SK-N-SH (cell line): Measurements from ENCODE around the gene NSD1. TPM values are rescaled to one million over a fixed set of nuclear protein-coding genes. Genes with fewer than 3 reads are reported as not detected.

ENCODE experiments used
- CTCF ChIA-PET: fragments of 300-600, 350-600 bp; formaldehyde crosslinking; extraction: SDS; loops from one replicate; lab custom pipeline; 2021; lab: Yijun Ruan, JAX
- POLR2A ChIA-PET: fragments of 350-600 bp; sonication (Branson Sonifier 250); formaldehyde crosslinking; extraction: SDS; loops from one replicate; lab custom pipeline; 2020; ENCODE audit warnings: antibody characterized with exemption, inconsistent platforms; lab: Yijun Ruan, JAX
- DNase-seq: peaks from one replicate; pipeline ENCODE4 v3.0.0; 2012
- H2AFZ ChIP-seq: fragments of 200-600 bp; sonication (generic); 2 replicates; pipeline ENCODE4 v1.8.1; 2016; ENCODE audit warnings: antibody characterized with exemption, mild to moderate bottlenecking, low read depth
- H3F3A ChIP-seq: fragments of 200-600 bp; sonication (generic); replicated peaks from 2 replicates; pipeline ENCODE3; 2016; ENCODE audit warnings: antibody characterized with exemption, mild to moderate bottlenecking; ENCODE audit not compliant: insufficient read depth
- H3K27ac ChIP-seq, 2 experiments: fragments of 200-500 bp in 1 of 2; fragments of 200-600 bp in 1 of 2; sonication (Bioruptor generic) in 1 of 2; sonication (generic), shearing (Covaris generic) in 1 of 2; 2 replicates each; pipeline versions ENCODE4 v1.5.1 to v1.6.1; 2014 to 2016; ENCODE audit warnings: low read depth in 2 of 2, inconsistent platforms in 1 of 2, low read length in 1 of 2, mild to moderate bottlenecking in 1 of 2, mixed read lengths in 1 of 2
- H3K27me3 ChIP-seq: fragments of 200-600 bp; sonication (generic), shearing (Covaris generic); 2 replicates; pipeline ENCODE4 v1.6.1; 2016; ENCODE audit warnings: mixed run types; ENCODE audit not compliant: insufficient read depth
- H3K36me3 ChIP-seq, 2 experiments: fragments of 200-500 bp in 1 of 2; fragments of 200-600 bp in 1 of 2; sonication (Bioruptor generic) in 1 of 2; sonication (generic) in 1 of 2; replicated peaks in 1 of 2; 2 replicates each; pipeline versions ENCODE3 to v1.5.1; 2014 to 2016; ENCODE audit warnings: low read length in 1 of 2, mild to moderate bottlenecking in 1 of 2; ENCODE audit not compliant: insufficient read depth in 2 of 2, control insufficient read depth in 1 of 2
- H3K4me1 ChIP-seq, 2 experiments: fragments of 200-500 bp in 1 of 2; fragments of 200-600 bp in 1 of 2; sonication (Bioruptor generic) in 1 of 2; sonication (generic), shearing (Covaris generic) in 1 of 2; 2 replicates each; pipeline versions ENCODE4 v1.5.1 to v1.6.1; 2014 to 2016; ENCODE audit warnings: low read depth in 1 of 2, low read length in 1 of 2, mixed run types in 1 of 2; ENCODE audit not compliant: insufficient read depth in 2 of 2, control insufficient read depth in 1 of 2
- H3K4me2 ChIP-seq: fragments of 200-600 bp; sonication (generic), shearing (Covaris generic); 2 replicates; pipeline ENCODE4 v1.6.1; 2017; ENCODE audit warnings: mixed run types
- H3K4me3 ChIP-seq, 2 experiments: fragments of 200-500 bp in 1 of 2; fragments of 200-600 bp in 1 of 2; sonication (Bioruptor generic) in 1 of 2; sonication (generic), shearing (Covaris generic) in 1 of 2; 2 replicates each; pipeline versions ENCODE4 v1.5.1 to v1.8.1; 2014 to 2016; ENCODE audit warnings: low read depth in 2 of 2, inconsistent platforms in 1 of 2, low read length in 1 of 2, mild to moderate bottlenecking in 1 of 2, mixed read lengths in 1 of 2, moderate library complexity in 1 of 2
- H3K79me2 ChIP-seq: fragments of 200-600 bp; sonication (generic); 2 replicates; pipeline ENCODE4 v1.8.1; 2017; ENCODE audit warnings: mild to moderate bottlenecking; ENCODE audit not compliant: insufficient read depth
- H3K9ac ChIP-seq: fragments of 200-600 bp; sonication (generic); 2 replicates; pipeline ENCODE4 v1.6.1; 2017; ENCODE audit warnings: mixed run types
- H3K9me2 ChIP-seq: fragments of 200-600 bp; sonication (generic); 2 replicates; pipeline ENCODE4 v1.6.1; 2017; ENCODE audit warnings: mixed run types
- H3K9me3 ChIP-seq: fragments of 200-600 bp; sonication (generic); 2 replicates; pipeline ENCODE4 v1.6.1; 2017; ENCODE audit warnings: mixed run types, mild to moderate bottlenecking, moderate library complexity
- H4K20me1 ChIP-seq: fragments of 200-600 bp; sonication (generic); 2 replicates; pipeline ENCODE4 v1.6.1; 2017; ENCODE audit warnings: mild to moderate bottlenecking, mixed run types; ENCODE audit not compliant: insufficient read depth
- CTCF ChIP-seq: fragments of 200-600 bp; sonication (generic); IDR thresholded peaks from 2 replicates; pipeline ENCODE4 v1.6.1; 2017; ENCODE audit warnings: antibody characterized with exemption, mild to moderate bottlenecking, moderate library complexity
- EP300 ChIP-seq, 2 experiments: IDR thresholded peaks; 2 replicates each; pipeline versions ENCODE4 v1.4.0 to v1.6.1; 2012; ENCODE audit warnings: borderline replicate concordance in 1 of 2, low read depth in 1 of 2, low read length in 1 of 2
- FOXJ3 ChIP-seq: sonication (generic); formaldehyde crosslinking; IDR thresholded peaks from 2 replicates; pipeline ENCODE4 v1.5.1; 2020; ENCODE audit warnings: mild to moderate bottlenecking, missing genetic modification reagents
- FOXM1 ChIP-seq: IDR thresholded peaks from 2 replicates; pipeline ENCODE4 v1.4.0; 2012; ENCODE audit warnings: low read depth, mild to moderate bottlenecking
- GABPA ChIP-seq: IDR thresholded peaks from 2 replicates; pipeline ENCODE4 v1.4.0; 2012; ENCODE audit warnings: low read depth, mild to moderate bottlenecking
- GATA2 ChIP-seq: sonication (generic); formaldehyde crosslinking; IDR thresholded peaks from 2 replicates; pipeline ENCODE4 v1.5.0; 2020; ENCODE audit warnings: mild to moderate bottlenecking, missing genetic modification reagents
- NFIC ChIP-seq: IDR thresholded peaks from 2 replicates; pipeline ENCODE4 v1.4.0; 2012; ENCODE audit warnings: borderline replicate concordance
- NRF1 ChIP-seq: IDR thresholded peaks from 2 replicates; pipeline ENCODE4 v1.6.1; 2012; ENCODE audit warnings: low read depth, mild to moderate bottlenecking, low read length
- PBX3 ChIP-seq: IDR thresholded peaks from 2 replicates; pipeline ENCODE4; 2012
- POLR2AphosphoS5 ChIP-seq: IDR thresholded peaks from 2 replicates; pipeline ENCODE4 v1.6.1; 2012; ENCODE audit warnings: low read depth, low read length
- REST ChIP-seq: IDR thresholded peaks from 2 replicates; pipeline ENCODE4 v1.6.1; 2012; ENCODE audit warnings: mild to moderate bottlenecking, low read depth, low read length, moderate library complexity
- RFX5 ChIP-seq: IDR thresholded peaks from 2 replicates; pipeline ENCODE4 v1.6.1; 2012; ENCODE audit warnings: mild to moderate bottlenecking, improper control_type of control experiment, low read length
- SIN3A ChIP-seq: IDR thresholded peaks from 2 replicates; pipeline ENCODE4 v1.6.1; 2012; ENCODE audit warnings: low read depth, mild to moderate bottlenecking, low read length, moderate library complexity, borderline replicate concordance
- TAF1 ChIP-seq: IDR thresholded peaks from 2 replicates; pipeline ENCODE4 v1.6.1; 2012; ENCODE audit warnings: low read depth, mild to moderate bottlenecking, low read length, moderate library complexity, borderline replicate concordance
- TCF12 ChIP-seq: IDR thresholded peaks from 2 replicates; pipeline ENCODE4 v1.4.0; 2012
- USF1 ChIP-seq: IDR thresholded peaks from 2 replicates; pipeline ENCODE4 v1.4.0; 2012; ENCODE audit warnings: low read depth, borderline replicate concordance
- YY1 ChIP-seq: IDR thresholded peaks from 2 replicates; pipeline ENCODE4 v1.4.0; 2012; ENCODE audit warnings: low read depth, mild to moderate bottlenecking
- ZBTB33 ChIP-seq: IDR thresholded peaks from 2 replicates; pipeline ENCODE4 v1.4.0; 2012; ENCODE audit warnings: low read depth, borderline replicate concordance
- WGBS: methylation state at CpG from one replicate; pipeline ENCODE4 v1.1.6; 2017; ENCODE audit warnings: low lambda C conversion rate; 5-methylcytosine and 5-hydroxymethylcytosine counted together
- polyA plus RNA-seq, 3 experiments: library from polyadenylated mRNA; depleted of rRNA; stranded (reverse); fragments of >200 nt; gene quantifications; 2 replicates each; pipeline ENCODE4 v1.2.3, GENCODE V29; 2012

The NSD1 gene
- polyA plus RNA-seq, 1 of the 3 experiments (the other 2 are of a cell fraction), result 6.7 TPM

GRCh38 chr5:177307544-177308363 is 174.2 kb downstream of the NSD1 start:
- Histone ChIP-seq H3K27ac (no peak overlapping the region), H3F3A (peaks cover 22% of the 10 kb centered on the region), H4K20me1 (peaks cover 36% of the 10 kb centered on the region), H2AFZ (no peak overlapping the region), H3K79me2 (peaks cover 88% of the 10 kb centered on the region), H3K9me2 (no peaks in the 10 kb centered on the region), H3K4me3 (no peak overlapping the region), H3K4me1 (peaks cover 4 to 35% of the 10 kb centered on the region in 2 experiments; a peak in 1 of 4 replicates), H3K9me3 (no peaks in the 10 kb centered on the region), H3K27me3 (no peaks in the 10 kb centered on the region), H3K4me2 (no peak overlapping the region), H3K36me3 (peaks cover 19 to 24% of the 10 kb centered on the region in 2 experiments), H3K9ac (no peak overlapping the region)
- no peak for DNase-seq
- no peak for TF ChIP-seq RFX5
- TF ChIP-seq PBX3, result no peak
- no peak for TF ChIP-seq ZBTB33
- no peak for TF ChIP-seq POLR2AphosphoS5
- no peak for TF ChIP-seq REST
- TF ChIP-seq TCF12, result no peak
- TF ChIP-seq SIN3A, result no peak
- TF ChIP-seq NRF1, result no peak
- no peak for TF ChIP-seq TAF1
- no peak for TF ChIP-seq EP300 (IDR thresholded peaks at IDR 0.05; ENCODE audit: borderline replicate concordance in 1 of 2, low read depth in 1 of 2, low read length in 1 of 2)
- no peak for TF ChIP-seq FOXM1
- no peak for TF ChIP-seq GATA2
- no peak for TF ChIP-seq GABPA
- TF ChIP-seq FOXJ3 (CRISPR knock-in tag), result no peak
- TF ChIP-seq NFIC, result no peak
- TF ChIP-seq CTCF, result no peak
- no peak for TF ChIP-seq YY1
- no peak for TF ChIP-seq USF1
- ChIA-PET CTCF (interaction anchor here (0.9 to 4.3 kb wide), 8 partner anchors 11 to 194 kb away, joined by 3 to 39 read pairs (median 12); no protein-coding TSS in a partner anchor), POLR2A (interaction anchor here (0.9 to 1.0 kb wide), 2 partner anchors 44 to 59 kb away, joined by 3 read pairs; partner anchors contain the start of gene LMAN2)
- 94% methylated on average over 10 of the region's 43 CpGs for WGBS
